Pons (tissue), 1 donor: ENCODE measurements around the gene GRIK2.

Experiments used
- DNase-seq: peaks from one replicate; pipeline ENCODE4 v3.0.0-alpha.2; 2016; ENCODE audit warnings: low spot score

GRIK2 gene

GRCh38 chr6:101539510-101540245 is 146.2 kb downstream of the GRIK2 start:
- DNase-seq: no peak

DNA sequence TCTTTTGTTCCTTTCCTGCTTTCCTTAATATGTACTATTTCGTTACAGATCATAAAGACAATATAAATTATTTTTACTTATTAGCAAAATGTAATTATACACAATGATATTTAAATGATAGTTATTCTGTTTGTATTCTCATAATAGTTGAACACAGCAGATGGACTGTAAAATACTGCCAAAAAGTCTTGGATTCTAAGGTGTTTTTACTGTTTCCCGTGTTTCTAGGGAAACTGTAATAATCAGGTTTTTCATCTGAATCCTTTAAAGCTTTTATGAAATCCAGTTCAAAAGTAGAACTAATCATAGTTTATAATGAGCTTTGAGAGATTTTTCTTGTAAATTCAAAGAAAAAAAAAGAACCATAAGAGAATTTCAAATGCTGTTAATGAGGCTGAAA is 148.4 kb downstream of the GRIK2 start:
- no peak for DNase-seq

DNA sequence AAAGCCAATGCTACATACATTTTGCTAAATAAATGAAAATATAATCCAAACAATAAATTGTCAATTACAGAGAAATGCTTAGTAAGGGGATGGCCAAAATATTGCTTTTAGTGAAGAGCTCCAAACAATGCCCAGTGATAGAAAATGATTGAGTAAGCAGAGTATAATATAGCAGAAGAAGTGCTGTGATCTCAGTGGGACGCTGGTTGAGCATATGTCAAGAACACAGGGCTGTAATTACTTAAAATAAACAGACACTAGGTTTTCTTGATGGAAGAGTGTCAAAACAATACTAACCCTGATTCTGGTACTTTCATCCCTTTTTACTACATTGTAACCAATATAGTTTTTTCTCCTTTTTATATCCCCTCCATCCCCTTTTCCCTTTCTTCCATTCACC is 150.3 kb downstream of the GRIK2 start:
- DNase-seq: no peak

GRCh38 chr6:101544286-101544685 is 150.8 kb downstream of the GRIK2 start:
- no peak for DNase-seq

GRCh38 chr6:101545191-101545590 is 151.7 kb downstream of the GRIK2 start:
- DNase-seq: no peak

- no peak for DNase-seq
Observed at GRCh38 chr6:101550451-101550850, 156.9 kb downstream of the GRIK2 start.

GRCh38 chr6:101554231-101554630 is 160.7 kb downstream of the GRIK2 start:
- DNase-seq: no peak

DNA sequence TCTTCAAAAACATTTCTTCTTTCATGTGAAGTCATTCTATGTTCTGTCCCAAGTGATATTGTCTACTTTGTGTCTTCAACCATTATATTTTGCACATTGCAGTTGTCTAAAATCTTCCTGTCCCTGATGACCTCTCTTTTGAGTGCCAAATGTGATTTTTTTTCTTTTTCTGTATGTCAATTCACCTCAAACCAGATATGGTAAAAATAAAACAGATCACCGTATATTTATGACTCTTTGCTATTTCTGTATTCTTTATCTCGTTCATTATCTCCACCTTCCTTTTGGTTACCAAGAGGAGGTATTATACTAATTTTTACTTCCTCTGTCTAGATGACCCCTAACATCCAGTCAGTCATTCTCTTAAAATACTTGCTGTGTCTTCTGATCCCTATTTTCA is 165.2 kb downstream of the GRIK2 start:
- no peak for DNase-seq

DNA sequence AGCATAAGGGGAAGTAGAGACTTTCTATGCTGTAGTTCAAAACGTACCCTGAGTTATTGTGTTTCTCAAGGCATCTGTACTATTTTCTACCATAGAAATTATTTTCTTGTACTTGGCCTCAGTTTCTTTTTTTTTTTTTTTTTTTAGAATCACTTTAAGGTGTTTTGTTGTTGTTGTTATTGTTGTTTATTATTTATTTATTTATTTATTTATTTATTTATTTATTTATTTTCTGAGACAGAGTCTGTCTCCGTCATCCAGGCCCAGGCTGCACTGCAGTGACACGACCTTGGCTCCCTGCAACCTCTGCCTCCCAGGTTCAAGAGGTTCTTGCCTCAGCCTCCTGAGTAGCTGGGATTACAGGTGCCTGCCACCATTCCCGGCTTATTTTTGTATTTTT is 179.1 kb downstream of the GRIK2 start:
- DNase-seq: no peak

- DNase-seq: no peak
Observed at GRCh38 chr6:101577091-101577490, 183.6 kb downstream of the GRIK2 start.

DNA sequence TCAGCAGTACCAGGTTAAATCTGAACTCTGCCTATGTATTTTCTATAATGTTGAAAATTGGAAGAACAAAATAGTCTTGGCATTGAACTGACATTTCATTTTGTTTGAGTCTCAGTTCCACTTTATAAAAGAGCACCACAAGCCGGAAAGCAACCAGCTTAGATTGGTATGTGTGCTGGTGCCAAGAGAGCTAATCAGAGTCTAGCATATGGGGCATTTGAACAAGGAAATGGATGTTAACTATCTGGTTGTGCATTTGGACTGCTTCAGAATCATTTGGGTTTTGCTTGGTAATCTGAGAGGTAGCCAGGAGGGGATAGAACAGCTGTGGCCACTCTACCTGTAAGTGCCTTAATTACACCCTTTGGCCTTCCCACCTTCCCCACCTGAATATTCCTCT is 184.8 kb downstream of the GRIK2 start:
- no peak for DNase-seq

DNA sequence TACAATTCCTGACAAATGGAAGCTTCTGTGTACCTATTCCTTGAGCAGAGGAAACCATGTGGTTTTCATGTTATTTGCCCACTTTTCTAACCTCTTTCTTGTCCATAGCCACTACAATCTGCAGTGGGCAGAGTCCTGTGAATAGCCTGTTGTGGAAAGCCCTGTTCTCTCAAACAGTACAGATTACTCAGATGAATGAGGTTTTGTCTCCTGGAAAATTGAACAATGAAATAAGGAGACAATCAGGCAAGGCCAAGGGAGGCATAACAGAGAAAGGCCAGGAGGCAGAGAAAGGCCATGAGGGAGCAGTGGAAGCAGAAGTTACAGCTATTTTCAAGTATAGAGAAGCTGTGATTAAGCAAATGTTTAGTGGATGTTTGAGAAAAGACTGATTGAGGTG is 189.3 kb downstream of the GRIK2 start:
- peak; percentile 87 for DNase-seq

DNA sequence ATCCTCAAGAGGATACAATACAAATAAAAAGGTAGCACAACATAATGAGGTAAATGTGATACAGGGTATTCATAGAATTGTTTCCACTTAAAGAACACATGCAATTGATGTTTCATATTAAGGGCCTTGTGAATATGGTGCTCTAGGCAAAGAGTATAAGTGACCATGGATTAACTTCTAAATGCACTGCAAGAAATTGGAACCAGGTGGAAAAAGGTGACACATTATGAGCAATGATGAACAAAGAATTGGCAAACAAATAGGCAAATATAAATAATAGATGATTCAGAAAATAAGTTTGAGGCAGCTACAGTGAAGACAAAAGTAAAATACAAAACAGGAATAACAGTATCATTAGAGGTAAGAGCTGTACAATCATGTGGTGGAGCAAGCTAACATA is 192.0 kb downstream of the GRIK2 start:
- no peak for DNase-seq

- DNase-seq: no peak
Observed at GRCh38 chr6:101588343-101588742, 194.8 kb downstream of the GRIK2 start.

- no peak for DNase-seq
Observed at GRCh38 chr6:101595276-101595675, 201.8 kb downstream of the GRIK2 start.

GRCh38 chr6:101597693-101598092 is 204.2 kb downstream of the GRIK2 start:
- DNase-seq: no peak

GRCh38 chr6:101605426-101605825 is 211.9 kb downstream of the GRIK2 start:
- DNase-seq: no peak

- no peak for DNase-seq
Observed at GRCh38 chr6:101605874-101606273, 212.4 kb downstream of the GRIK2 start.

- no peak for DNase-seq
Observed at GRCh38 chr6:101607111-101607690, 213.7 kb downstream of the GRIK2 start.

- no peak for DNase-seq
Observed at GRCh38 chr6:101608703-101609102, 215.2 kb downstream of the GRIK2 start.

DNA sequence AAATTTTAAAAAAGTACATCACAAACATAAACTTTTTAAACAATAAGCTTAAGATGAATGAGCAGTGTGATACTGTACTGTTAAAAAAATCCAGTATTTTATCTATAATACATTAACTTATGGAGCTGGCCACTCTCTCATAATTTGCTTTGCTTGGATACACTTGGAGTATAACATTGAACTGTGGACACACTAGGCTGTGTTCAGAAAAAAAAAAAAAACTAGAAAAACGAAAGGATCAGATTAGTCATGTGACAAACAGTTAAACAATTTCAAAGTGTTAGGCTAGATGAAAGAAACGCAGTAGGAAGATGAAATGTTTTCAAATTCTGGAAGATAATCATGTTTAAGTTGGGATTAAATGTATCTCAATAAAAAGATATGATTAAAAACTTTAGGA is 220.0 kb downstream of the GRIK2 start:
- DNase-seq: no peak

GRCh38 chr6:101614774-101615173 is 221.3 kb downstream of the GRIK2 start:
- DNase-seq: no peak

DNA sequence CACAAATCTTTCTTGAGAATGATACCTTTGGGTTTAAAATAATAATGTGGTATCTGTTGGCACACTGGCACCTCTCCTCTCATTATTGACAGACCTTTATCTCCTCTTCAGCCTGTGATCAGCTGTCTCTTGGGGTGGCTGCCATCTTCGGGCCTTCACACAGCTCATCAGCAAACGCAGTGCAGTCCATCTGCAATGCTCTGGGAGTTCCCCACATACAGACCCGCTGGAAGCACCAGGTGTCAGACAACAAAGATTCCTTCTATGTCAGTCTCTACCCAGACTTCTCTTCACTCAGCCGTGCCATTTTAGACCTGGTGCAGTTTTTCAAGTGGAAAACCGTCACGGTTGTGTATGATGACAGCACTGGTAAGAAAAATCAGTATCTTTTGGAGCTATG is 232.8 kb downstream of the GRIK2 start:
- DNase-seq: peak; percentile 44

GRCh38 chr6:101630941-101631340 is 237.4 kb downstream of the GRIK2 start:
- DNase-seq: no peak
